22Rv1 (cell line): ENCODE data around the gene TTC16.

Source experiments
- CTCF ChIP-seq: fragments of 450-650 bp; IDR thresholded peaks from 2 replicates; pipeline ENCODE4 v1.5.1; 2017; ENCODE audit warnings: mild to moderate bottlenecking
- ZFX ChIP-seq: fragments of 450-650 bp; IDR thresholded peaks from 2 replicates; pipeline ENCODE4 v1.6.1; 2017; ENCODE audit warnings: antibody characterized with exemption, borderline replicate concordance

GRCh38 chr9:127714951-127715469 is 869 bp upstream of the TTC16 start:
- TF ChIP-seq CTCF (no peak), ZFX (no peak)
